Brain microvascular endothelial cell (primary cell): ENCODE measurements around the gene KLC1.
A peak's percentile ranks its signal among the peaks of the same experiment; 100 is the strongest.

Experiments
- DNase-seq: peaks from one replicate; pipeline ENCODE4 v3.0.0-alpha.2; 2020
- H3K27ac ChIP-seq: fragments of 250-450 bp; sonication (Bioruptor Pico); 2 replicates; pipeline ENCODE4 v1.5.1; 2020; ENCODE audit warnings: mild to moderate bottlenecking, moderate library complexity
- H3K27me3 ChIP-seq: fragments of 250-450 bp; sonication (Bioruptor Pico); replicated peaks from 2 replicates; pipeline ENCODE4 v1.5.1; 2020; ENCODE audit warnings: mild to moderate bottlenecking
- H3K36me3 ChIP-seq: fragments of 250-450 bp; sonication (Bioruptor Pico); replicated peaks from 2 replicates; pipeline ENCODE4 v1.5.1; 2020; ENCODE audit warnings: mild to moderate bottlenecking
- H3K4me3 ChIP-seq: 2 replicates; pipeline ENCODE4 v1.5.1; 2011; ENCODE audit warnings: low read depth, mild to moderate bottlenecking, control low read depth, low read length, moderate library complexity
- CTCF ChIP-seq: IDR thresholded peaks from 2 replicates; pipeline ENCODE4 v1.5.1; 2011; ENCODE audit warnings: low read depth, mild to moderate bottlenecking, moderate library complexity, low read length, control low read depth, inconsistent platforms; ENCODE audit errors: missing control alignments
- in situ Hi-C: cut with HindIII; loops from 2 replicates; pipeline ENCODE4 v1.10.0; 2017; ENCODE audit warnings: low sequenced_read_pairs, low pct_ligation_motif_present

Gene KLC1

GRCh38 chr14:103745424-103745823, 116.4 kb downstream of the KLC1 start:
- in situ Hi-C loops = no loop called here
- H3K27me3 ChIP-seq = no peaks in the 10 kb centered on the region
- no peak for TF ChIP-seq CTCF
- no peak overlapping the region for H3K4me3 ChIP-seq
- no peak overlapping the region for H3K27ac ChIP-seq
- no peaks in the 10 kb centered on the region for H3K36me3 ChIP-seq
- DNase-seq = no peak

GRCh38 chr14:103746701-103747100, 117.7 kb downstream of the KLC1 start:
- no peak overlapping the region for H3K4me3 ChIP-seq
- H3K36me3 ChIP-seq = no peaks in the 10 kb centered on the region
- TF ChIP-seq CTCF = no peak
- peak; percentile 31 for DNase-seq
- in situ Hi-C loops = no loop called here
- H3K27ac ChIP-seq = no peak overlapping the region
- H3K27me3 ChIP-seq = no peaks in the 10 kb centered on the region

- Histone ChIP-seq H3K36me3 (no peaks in the 10 kb centered on the region), H3K4me3 (no peak overlapping the region), H3K27ac (no peak overlapping the region), H3K27me3 (no peaks in the 10 kb centered on the region)
- in situ Hi-C loops = no loop called here
- no peak for DNase-seq
- no peak for TF ChIP-seq CTCF
Measured at GRCh38 chr14:103748534-103748857, 119.5 kb downstream of the KLC1 start.

GRCh38 chr14:103749452-103749851, 120.4 kb downstream of the KLC1 start:
- Histone ChIP-seq H3K27ac (no peak overlapping the region), H3K36me3 (no peaks in the 10 kb centered on the region), H3K27me3 (no peaks in the 10 kb centered on the region), H3K4me3 (no peak overlapping the region)
- in situ Hi-C loops = no loop called here
- no peak for DNase-seq
- no peak for TF ChIP-seq CTCF

GRCh38 chr14:103749860-103750259, 120.8 kb downstream of the KLC1 start:
- no peak for DNase-seq
- H3K27me3 ChIP-seq = no peaks in the 10 kb centered on the region
- TF ChIP-seq CTCF = no peak
- H3K4me3 ChIP-seq = no peak overlapping the region
- in situ Hi-C loops = no loop called here
- H3K27ac ChIP-seq = no peak overlapping the region
- no peaks in the 10 kb centered on the region for H3K36me3 ChIP-seq
